ENCODE results near the gene TXNRD1. TPM values are rescaled to one million over a fixed set of nuclear protein-coding genes. Genes with fewer than 3 reads are reported as not detected.

TXNRD1 gene
- total and polyA plus RNA-seq, 2 of the 8 experiments (the other 6 are each of a cell fraction or from before 2014, with no cell fraction given) = 56.8 to 127 TPM

GRCh38 chr12:104249017-104249416, 33.4 kb downstream of the TXNRD1 start:
- no peak overlapping the region for H2BK120ac ChIP-seq (replicated peaks; ENCODE audit: low read depth, low read length)
- H2BK20ac ChIP-seq (ENCODE audit: low read length) = 0 out of 2 replicates have a peak overlapping the region, but pooled peaks have one; percentile 64
- no peaks in the 10 kb centered on the region for H3K4me1 ChIP-seq (replicated peaks in 1 of 4; ENCODE audit: control insufficient read depth in 3 of 4, insufficient read depth in 4 of 4, low read length in 3 of 4)
- H3K4me2 ChIP-seq (ENCODE audit: insufficient read depth in 1 of 2, low read depth in 2 of 2, low read length in 2 of 2) = no peak overlapping the region
- H3K9me3 ChIP-seq (ENCODE audit: insufficient read depth in 2 of 2, low read depth in 1 of 2, low read length in 1 of 2) = no peaks in the 10 kb centered on the region
- no peak overlapping the region for H2AK5ac ChIP-seq (ENCODE audit: low read depth, low read length)
- H2BK5ac ChIP-seq (ENCODE audit: low read depth, low read length) = no peak overlapping the region
- POLR2A ChIA-PET (ENCODE audit: partially characterized antibody) = interaction anchor here (3.6 kb wide), 1 partner anchor 39 kb away, joined by 22 read pairs; no protein-coding TSS in a partner anchor
- TF ChIP-seq RFX5 (IDR thresholded peaks at IDR 0.05; ENCODE audit: borderline replicate concordance, low read depth, low read length) (no peak), RBBP5 (IDR thresholded peaks at IDR 0.05; ENCODE audit: borderline replicate concordance, low read depth, low read length) (no peak), EP300 (IDR thresholded peaks at IDR 0.05; ENCODE audit: borderline replicate concordance in 1 of 2, low read depth in 2 of 2, low read length in 2 of 2) (no peak), SUZ12 (IDR thresholded peaks at IDR 0.05; ENCODE audit: low read length) (no peak), SIN3A (conservative IDR thresholded peaks at IDR 0.05 in 1 of 2, IDR thresholded peaks at IDR 0.05 in 1 of 2; ENCODE audit: low read depth in 1 of 2, low read length in 2 of 2) (no peak), SP2 (IDR thresholded peaks at IDR 0.05; ENCODE audit: low read length) (no peak)
- no peaks in the 10 kb centered on the region for H3K79me1 ChIP-seq (ENCODE audit: low read depth, low read length)
- H3K27ac ChIP-seq (ENCODE audit: low read depth, low read length) = no peak overlapping the region
- H4K20me1 ChIP-seq (replicated peaks in 1 of 2; ENCODE audit: control insufficient read depth in 1 of 2, insufficient read depth in 2 of 2, low read length in 2 of 2) = no peaks in the 10 kb centered on the region
- no peaks in the 10 kb centered on the region for H3K27me3 ChIP-seq (replicated peaks in 1 of 4; ENCODE audit: control insufficient read depth in 3 of 4, extremely low read depth in 1 of 4, insufficient read depth in 3 of 4, low read length in 3 of 4)
- no peak overlapping the region for H3K56ac ChIP-seq (replicated peaks; ENCODE audit: insufficient read length, low read depth, low read length)
- H2BK12ac ChIP-seq (ENCODE audit: low read depth, low read length) = no peak overlapping the region
- no peak overlapping the region for H2AFZ ChIP-seq (ENCODE audit: low read length)
- H3K79me2 ChIP-seq (ENCODE audit: control insufficient read depth in 1 of 2, insufficient read depth in 2 of 2, low read length in 2 of 2) = no peaks in the 10 kb centered on the region
- no peak overlapping the region for H3K4ac ChIP-seq (replicated peaks; ENCODE audit: insufficient read length, low read depth, low read length)
- no peak overlapping the region for H4K91ac ChIP-seq (replicated peaks; ENCODE audit: insufficient read length, low read length)
- CTCF ChIA-PET (ENCODE audit: partially characterized antibody) = no interaction called here
- H3K9ac ChIP-seq (replicated peaks in 1 of 4; ENCODE audit: extremely low read depth in 1 of 4, low read depth in 3 of 4, low read length in 3 of 4) = no peak overlapping the region
- H3K18ac ChIP-seq (ENCODE audit: extremely low read depth, low read length) = peak overlapping the region; percentile 60
- no peaks in the 10 kb centered on the region for H3K36me3 ChIP-seq (ENCODE audit: control insufficient read depth in 2 of 4, insufficient read depth in 4 of 4, low read length in 3 of 4)
- DNase-seq (ENCODE audit: low read depth in 1 of 2, low spot score in 2 of 2) (no peak), FAIRE-seq (no peak)
- WGBS, 2 experiments (ENCODE audit: extremely low coverage in 1 of 2, insufficient coverage in 1 of 2, insufficient read length in 1 of 2, insufficient replicate concordance in 2 of 2, low coverage in 1 of 2, low lambda C conversion rate in 2 of 2, missing lambda C conversion rate in 1 of 2) = 86% methylated on average over 3 of the region's 3 CpGs; no CpG with 5 or more reads in 1 of the 2 experiments
- no peak overlapping the region for H2BK15ac ChIP-seq (ENCODE audit: low read length)
- H4K8ac ChIP-seq (ENCODE audit: extremely low read depth, insufficient read depth, low read length) = no peak overlapping the region
- H3K23me2 ChIP-seq (ENCODE audit: low read depth, low read length) = no peaks in the 10 kb centered on the region
- H4K5ac ChIP-seq (ENCODE audit: insufficient read length, low read depth, low read length) = no peak overlapping the region
- no peak overlapping the region for H3K23ac ChIP-seq (ENCODE audit: insufficient read length)
- H3K4me3 ChIP-seq (ENCODE audit: extremely low read depth in 1 of 4, insufficient read depth in 2 of 4, low read depth in 3 of 4, low read length in 4 of 4) = no peak overlapping the region
- no peak overlapping the region for H3K14ac ChIP-seq (ENCODE audit: insufficient read length)

Measured in H1 (cell line).